GM23338 (cell line): ENCODE results near the gene YOD1. TPM values are rescaled to one million over a fixed set of nuclear protein-coding genes. Genes with fewer than 3 reads are reported as not detected.

Experiments used
- ATAC-seq: fragments of 200-7000 bp; cut with Tn5 transposase; 3 replicates; pipeline ENCODE4 v1.9.1; 2020
- DNase-seq: peaks from one replicate; pipeline ENCODE4 v3.0.0-alpha.2; 2015; ENCODE audit warnings: low spot score
- H2AFZ ChIP-seq: fragments of 200-600 bp; sonication (generic); 2 replicates; pipeline ENCODE4 v1.8.0; 2016; ENCODE audit warnings: antibody characterized with exemption, mild to moderate bottlenecking, moderate library complexity
- H3F3A ChIP-seq: fragments of 200-600 bp; sonication (generic); replicated peaks from 2 replicates; pipeline ENCODE4 v1.8.0; 2017; ENCODE audit warnings: antibody characterized with exemption, mixed run types, low read depth
- H3K27ac ChIP-seq: fragments of 200-600 bp; sonication (generic); 2 replicates; pipeline ENCODE4 v1.6.1; 2016; ENCODE audit warnings: low read depth
- H3K27me3 ChIP-seq: fragments of 200-600 bp; sonication (generic); 2 replicates; pipeline ENCODE4 v1.8.0; 2016; ENCODE audit warnings: mild to moderate bottlenecking, mixed run types, moderate library complexity; ENCODE audit not compliant: insufficient read depth
- H3K36me3 ChIP-seq: fragments of 200-600 bp; sonication (generic); 2 replicates; pipeline ENCODE4 v1.8.0; 2016; ENCODE audit warnings: mild to moderate bottlenecking; ENCODE audit not compliant: insufficient read depth
- H3K4me1 ChIP-seq: fragments of 200-600 bp; sonication (generic); 2 replicates; pipeline ENCODE4 v1.8.0; 2016; ENCODE audit warnings: mild to moderate bottlenecking, moderate library complexity; ENCODE audit not compliant: insufficient read depth
- H3K4me2 ChIP-seq: fragments of 200-600 bp; sonication (generic); 2 replicates; pipeline ENCODE4 v1.7.1; 2017; ENCODE audit warnings: mixed run types
- H3K4me3 ChIP-seq: fragments of 200-600 bp; sonication (generic); 2 replicates; pipeline ENCODE4 v1.6.1; 2016; ENCODE audit warnings: mixed run types
- H3K79me2 ChIP-seq: fragments of 200-600 bp; sonication (generic); replicated peaks from 2 replicates; pipeline ENCODE4 v1.8.0; 2017; ENCODE audit warnings: mild to moderate bottlenecking; ENCODE audit not compliant: insufficient read depth
- H3K9me2 ChIP-seq: fragments of 200-600 bp; sonication (generic); 2 replicates; pipeline ENCODE4 v1.8.0; 2017; ENCODE audit not compliant: insufficient read depth
- H4K20me1 ChIP-seq: fragments of 200-600 bp; sonication (generic); replicated peaks from 2 replicates; pipeline ENCODE4 v1.8.0; 2017; ENCODE audit warnings: mild to moderate bottlenecking; ENCODE audit not compliant: insufficient read depth
- H3K27ac Mint-ChIP-seq: 2 replicates; pipeline ENCODE4 v1.8.0; 2020; ENCODE audit warnings: inconsistent platforms, mild to moderate bottlenecking, moderate library complexity, mixed read lengths
- H3K27me3 Mint-ChIP-seq: 3 replicates; pipeline ENCODE4 v1.8.0; 2022; ENCODE audit warnings: low read depth, mild to moderate bottlenecking, moderate library complexity, mixed read lengths, inconsistent platforms; ENCODE audit not compliant: insufficient read depth, poor library complexity
- H3K36me3 Mint-ChIP-seq: 3 replicates; pipeline ENCODE4 v1.8.0; 2021; ENCODE audit warnings: low read depth, mild to moderate bottlenecking, inconsistent platforms, moderate library complexity, mixed read lengths
- H3K4me1 Mint-ChIP-seq: 3 replicates; pipeline ENCODE4 v1.8.0; 2020; ENCODE audit warnings: mild to moderate bottlenecking, inconsistent platforms, mixed read lengths
- H3K4me3 Mint-ChIP-seq: 3 replicates; pipeline ENCODE4 v1.8.0; 2021; ENCODE audit warnings: moderate library complexity, mild to moderate bottlenecking, inconsistent platforms, mixed read lengths
- H3K9me3 Mint-ChIP-seq: 3 replicates; pipeline ENCODE4 v1.8.0; 2020; ENCODE audit warnings: moderate library complexity, mild to moderate bottlenecking, inconsistent platforms, mixed read lengths
- CREB1 ChIP-seq: fragments of 250-450 bp; sonication (Bioruptor Pico); IDR thresholded peaks from 2 replicates; pipeline ENCODE4 v1.5.0; 2020; ENCODE audit warnings: low read depth, mild to moderate bottlenecking, moderate library complexity
- CTCF ChIP-seq, 2 experiments: fragments of 200-600 bp in 1 of 2; sonication (generic) in 1 of 2; conservative IDR thresholded peaks; 2 replicates each; pipeline versions ENCODE4 v1.5.1 to v1.6.1; 2016 to 2017; ENCODE audit warnings: antibody characterized with exemption in 2 of 2, low read depth in 2 of 2, mild to moderate bottlenecking in 2 of 2, moderate library complexity in 1 of 2
- EZH2 ChIP-seq: fragments of 200-600 bp; sonication (generic); IDR thresholded peaks from one replicate; pipeline ENCODE4 v1.8.0; 2017; ENCODE audit warnings: antibody characterized with exemption, mild to moderate bottlenecking, low read depth; ENCODE audit not compliant: unreplicated experiment
- JUNB ChIP-seq: IDR thresholded peaks from one replicate; pipeline ENCODE4 v1.6.1; 2016; ENCODE audit warnings: antibody characterized with exemption; ENCODE audit not compliant: unreplicated experiment
- POLR2AphosphoS5 ChIP-seq: IDR thresholded peaks from 2 replicates; pipeline ENCODE4 v1.6.1; 2016; ENCODE audit warnings: antibody characterized with exemption, low read depth
- STAT1 ChIP-seq: IDR thresholded peaks from one replicate; pipeline ENCODE4 v1.6.1; 2016; ENCODE audit warnings: antibody characterized with exemption; ENCODE audit not compliant: unreplicated experiment
- ZNF331 ChIP-seq: fragments of 250-450 bp; sonication (Bioruptor Pico); IDR thresholded peaks from 2 replicates; pipeline ENCODE4 v1.5.0; 2020; ENCODE audit warnings: low read depth, mild to moderate bottlenecking, moderate library complexity
- polyA plus RNA-seq: library from polyadenylated mRNA; unstranded; fragments of >200 nt; fragmentation: Nextera tagmentation; extraction: Ambion mirVana; gene quantifications from 2 replicates; pipeline ENCODE4 v1.2.1, GENCODE V29; 2016
- total RNA-seq: library from RNA; depleted of rRNA; stranded (reverse); fragments of >200 nt; shearing (Covaris generic); gene quantifications from 2 replicates; pipeline ENCODE4 v1.2.3, GENCODE V29; 2014
- TF ChIP-seq, protein P1 (sequence below): fragments of 250-450 bp; sonication (Bioruptor Pico); IDR thresholded peaks from 2 replicates; pipeline ENCODE4 v1.5.0; 2020; ENCODE audit warnings: mild to moderate bottlenecking, moderate library complexity

YOD1 gene
- total and polyA plus RNA-seq, 2 experiments from 2014 or later = 4.6 to 21.9 TPM

DNA sequence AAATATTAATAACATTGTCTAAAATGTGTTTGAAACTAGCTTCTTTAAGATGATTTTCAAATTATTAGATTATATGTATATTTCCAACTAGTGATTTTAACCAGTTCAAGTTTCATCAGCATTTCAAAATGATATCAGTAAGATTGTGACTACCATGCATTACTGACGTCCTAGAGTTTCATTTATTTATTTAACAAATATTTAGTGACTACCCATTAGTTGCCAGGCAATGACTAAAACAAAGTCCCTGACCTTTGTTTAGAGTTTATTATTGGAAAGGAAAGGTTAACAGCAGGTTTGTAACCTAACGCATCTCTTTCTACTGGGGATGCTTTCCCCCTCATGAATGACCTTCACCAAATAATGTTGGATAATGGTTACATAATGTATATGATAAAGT lies 30.1 kb upstream of the YOD1 start (continued):
- TF ChIP-seq, protein P1, sequence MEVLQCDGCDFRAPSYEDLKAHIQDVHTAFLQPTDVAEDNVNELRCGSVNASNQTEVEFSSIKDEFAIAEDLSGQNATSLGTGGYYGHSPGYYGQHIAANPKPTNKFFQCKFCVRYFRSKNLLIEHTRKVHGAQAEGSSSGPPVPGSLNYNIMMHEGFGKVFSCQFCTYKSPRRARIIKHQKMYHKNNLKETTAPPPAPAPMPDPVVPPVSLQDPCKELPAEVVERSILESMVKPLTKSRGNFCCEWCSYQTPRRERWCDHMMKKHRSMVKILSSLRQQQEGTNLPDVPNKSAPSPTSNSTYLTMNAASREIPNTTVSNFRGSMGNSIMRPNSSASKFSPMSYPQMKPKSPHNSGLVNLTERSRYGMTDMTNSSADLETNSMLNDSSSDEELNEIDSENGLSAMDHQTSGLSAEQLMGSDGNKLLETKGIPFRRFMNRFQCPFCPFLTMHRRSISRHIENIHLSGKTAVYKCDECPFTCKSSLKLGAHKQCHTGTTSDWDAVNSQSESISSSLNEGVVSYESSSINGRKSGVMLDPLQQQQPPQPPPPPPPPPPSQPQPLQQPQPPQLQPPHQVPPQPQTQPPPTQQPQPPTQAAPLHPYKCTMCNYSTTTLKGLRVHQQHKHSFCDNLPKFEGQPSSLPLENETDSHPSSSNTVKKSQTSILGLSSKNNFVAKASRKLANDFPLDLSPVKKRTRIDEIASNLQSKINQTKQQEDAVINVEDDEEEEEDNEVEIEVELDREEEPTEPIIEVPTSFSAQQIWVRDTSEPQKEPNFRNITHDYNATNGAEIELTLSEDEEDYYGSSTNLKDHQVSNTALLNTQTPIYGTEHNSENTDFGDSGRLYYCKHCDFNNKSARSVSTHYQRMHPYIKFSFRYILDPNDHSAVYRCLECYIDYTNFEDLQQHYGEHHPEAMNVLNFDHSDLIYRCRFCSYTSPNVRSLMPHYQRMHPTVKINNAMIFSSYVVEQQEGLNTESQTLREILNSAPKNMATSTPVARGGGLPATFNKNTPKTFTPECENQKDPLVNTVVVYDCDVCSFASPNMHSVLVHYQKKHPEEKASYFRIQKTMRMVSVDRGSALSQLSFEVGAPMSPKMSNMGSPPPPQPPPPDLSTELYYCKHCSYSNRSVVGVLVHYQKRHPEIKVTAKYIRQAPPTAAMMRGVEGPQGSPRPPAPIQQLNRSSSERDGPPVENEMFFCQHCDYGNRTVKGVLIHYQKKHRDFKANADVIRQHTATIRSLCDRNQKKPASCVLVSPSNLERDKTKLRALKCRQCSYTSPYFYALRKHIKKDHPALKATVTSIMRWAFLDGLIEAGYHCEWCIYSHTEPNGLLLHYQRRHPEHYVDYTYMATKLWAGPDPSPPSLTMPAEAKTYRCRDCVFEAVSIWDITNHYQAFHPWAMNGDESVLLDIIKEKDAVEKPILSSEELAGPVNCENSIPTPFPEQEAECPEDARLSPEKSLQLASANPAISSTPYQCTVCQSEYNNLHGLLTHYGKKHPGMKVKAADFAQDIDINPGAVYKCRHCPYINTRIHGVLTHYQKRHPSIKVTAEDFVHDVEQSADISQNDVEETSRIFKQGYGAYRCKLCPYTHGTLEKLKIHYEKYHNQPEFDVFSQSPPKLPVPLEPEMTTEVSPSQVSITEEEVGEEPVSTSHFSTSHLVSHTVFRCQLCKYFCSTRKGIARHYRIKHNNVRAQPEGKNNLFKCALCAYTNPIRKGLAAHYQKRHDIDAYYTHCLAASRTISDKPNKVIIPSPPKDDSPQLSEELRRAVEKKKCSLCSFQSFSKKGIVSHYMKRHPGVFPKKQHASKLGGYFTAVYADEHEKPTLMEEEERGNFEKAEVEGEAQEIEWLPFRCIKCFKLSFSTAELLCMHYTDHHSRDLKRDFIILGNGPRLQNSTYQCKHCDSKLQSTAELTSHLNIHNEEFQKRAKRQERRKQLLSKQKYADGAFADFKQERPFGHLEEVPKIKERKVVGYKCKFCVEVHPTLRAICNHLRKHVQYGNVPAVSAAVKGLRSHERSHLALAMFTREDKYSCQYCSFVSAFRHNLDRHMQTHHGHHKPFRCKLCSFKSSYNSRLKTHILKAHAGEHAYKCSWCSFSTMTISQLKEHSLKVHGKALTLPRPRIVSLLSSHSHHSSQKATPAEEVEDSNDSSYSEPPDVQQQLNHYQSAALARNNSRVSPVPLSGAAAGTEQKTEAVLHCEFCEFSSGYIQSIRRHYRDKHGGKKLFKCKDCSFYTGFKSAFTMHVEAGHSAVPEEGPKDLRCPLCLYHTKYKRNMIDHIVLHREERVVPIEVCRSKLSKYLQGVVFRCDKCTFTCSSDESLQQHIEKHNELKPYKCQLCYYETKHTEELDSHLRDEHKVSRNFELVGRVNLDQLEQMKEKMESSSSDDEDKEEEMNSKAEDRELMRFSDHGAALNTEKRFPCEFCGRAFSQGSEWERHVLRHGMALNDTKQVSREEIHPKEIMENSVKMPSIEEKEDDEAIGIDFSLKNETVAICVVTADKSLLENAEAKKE (CRISPR knock-in tag) = no peak
- TF ChIP-seq POLR2AphosphoS5 = no peak
- TF ChIP-seq ZNF331 = no peak
- no peak for TF ChIP-seq EZH2

- H3K27me3 ChIP-seq = no peaks in the 10 kb centered on the region
- H3K4me1 Mint-ChIP-seq = peaks cover 18% of the 10 kb centered on the region; the same call in 2 of the 3 replicates
- no peak overlapping the region for H3K27ac ChIP-seq
- peaks cover 3% of the 10 kb centered on the region; the same call in 1 of the 2 replicates for H3K4me1 ChIP-seq
- H3K9me2 ChIP-seq = no peaks in the 10 kb centered on the region
- H3F3A ChIP-seq = no peaks in the 10 kb centered on the region
- DNase-seq = no peak
- no peak overlapping the region for H3K4me3 Mint-ChIP-seq
- no peak overlapping the region for H3K4me3 ChIP-seq
- H3K36me3 ChIP-seq = no peaks in the 10 kb centered on the region
- H2AFZ ChIP-seq = no peak overlapping the region
- H4K20me1 ChIP-seq = no peaks in the 10 kb centered on the region; the same call in 1 of the 2 replicates
- no peak for ATAC-seq
- H3K9me3 Mint-ChIP-seq = no peaks in the 10 kb centered on the region
- peaks cover 2% of the 10 kb centered on the region for H3K27me3 Mint-ChIP-seq
- no peak overlapping the region for H3K4me2 ChIP-seq
- H3K36me3 Mint-ChIP-seq = no peaks in the 10 kb centered on the region; the same call in 1 of the 3 replicates
- no peaks in the 10 kb centered on the region for H3K79me2 ChIP-seq
- H3K27ac Mint-ChIP-seq = no peak overlapping the region
- TF ChIP-seq CTCF (conservative IDR thresholded peaks at IDR 0.05; ENCODE audit: low read depth in 2 of 2) (no peak), EZH2 (no peak), JUNB (no peak), ZNF331 (no peak), STAT1 (no peak), CREB1 (CRISPR knock-in tag) (no peak)
These were observed 28.8 kb upstream of the YOD1 start for GRCh38 chr1:207079706-207080241.
